ENCODE results near the gene ZNF394. TPM values are rescaled to one million over a fixed set of nuclear protein-coding genes. Genes with fewer than 3 reads are reported as not detected.

Gene ZNF394
- total RNA-seq, 1 donor from 2014 or later, result 17.6 TPM

DNA sequence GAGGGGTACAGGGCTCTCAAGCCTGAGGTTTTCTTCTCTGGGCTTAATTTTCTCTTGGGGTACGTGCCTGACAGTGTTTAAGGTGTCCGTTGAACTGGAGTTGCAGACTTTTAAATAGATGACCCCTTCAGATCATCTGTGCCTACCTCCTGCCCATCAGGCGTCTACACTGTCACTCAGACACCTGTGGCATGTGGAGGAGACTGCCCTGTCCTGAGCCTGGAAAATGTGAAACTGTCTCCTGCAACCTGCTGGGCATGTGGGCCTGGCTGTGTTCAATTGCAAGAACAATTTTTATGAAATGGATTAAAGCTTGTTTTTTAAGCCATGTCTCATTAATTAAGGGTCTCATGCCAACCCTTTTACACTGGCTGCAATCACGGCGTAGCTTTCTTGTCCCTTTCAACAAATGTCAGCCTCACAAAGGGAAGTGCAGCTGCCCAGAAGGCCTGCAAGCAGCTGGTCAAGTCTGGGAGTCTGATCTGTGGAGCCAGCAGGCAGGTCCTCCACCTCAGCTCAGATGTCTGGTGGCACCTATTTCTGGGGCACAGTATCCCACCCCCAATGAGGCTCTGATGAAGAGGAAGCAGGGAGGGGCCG lies 42.9 kb downstream of the ZNF394 start:
- intact Hi-C loops (cut with DNase I), result no loop called here
- ATAC-seq, result no peak
- DNase-seq (ENCODE audit: missing footprints), result no peak

GRCh38 chr7:99456288-99456687 lies 43.8 kb downstream of the ZNF394 start:
- DNase-seq (ENCODE audit: missing footprints), result no peak

DNA sequence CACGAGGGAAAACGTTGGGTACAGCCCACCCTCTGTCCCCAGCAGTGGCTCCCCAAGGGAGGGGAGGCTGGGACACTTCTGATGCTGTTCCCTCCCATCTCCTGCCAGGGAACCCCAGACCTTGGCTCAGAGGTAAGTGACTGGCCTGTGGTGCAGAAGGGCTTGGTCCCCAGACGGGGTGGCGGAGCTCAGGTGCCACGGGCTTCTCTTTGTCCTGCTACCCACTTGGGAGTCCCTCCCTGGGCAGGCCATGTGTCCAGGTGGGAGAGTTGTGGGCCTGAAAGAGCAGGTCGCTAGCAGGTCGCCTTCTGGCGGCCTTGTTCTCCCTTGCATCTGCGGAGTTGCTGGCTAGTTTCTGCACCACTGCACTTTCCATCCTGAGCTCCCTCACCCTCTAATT lies 44.2 kb downstream of the ZNF394 start:
- ATAC-seq, result no peak
- intact Hi-C loops (cut with DNase I), result no loop called here
- no peak for DNase-seq (ENCODE audit: missing footprints)

More at GRCh38 chr7:99456288-99456687, 43.8 kb downstream of the ZNF394 start:
- intact Hi-C loops (cut with DNase I), result no loop called here
- no peak for ATAC-seq

DNA sequence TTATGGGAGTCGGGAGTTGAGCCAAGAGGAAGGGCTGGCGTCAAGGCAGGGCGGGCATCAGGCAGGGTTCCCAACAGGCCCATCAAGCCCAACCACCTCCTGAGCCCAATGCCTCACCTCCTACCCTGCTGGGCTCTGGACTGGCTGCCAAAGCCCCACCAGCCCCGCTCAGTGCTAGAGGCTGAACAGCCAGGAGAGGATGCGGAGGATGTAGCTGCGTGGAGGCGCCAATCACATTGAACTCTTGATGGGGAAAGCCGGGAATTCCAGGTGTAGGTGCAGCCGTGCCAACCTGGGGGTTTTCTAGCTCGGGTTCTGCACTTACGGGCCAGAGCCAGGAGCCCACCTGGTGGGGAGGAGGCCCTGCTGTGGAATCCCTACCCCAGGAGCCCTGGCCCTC lies 47.0 kb downstream of the ZNF394 start:
- peak; percentile 54 for ATAC-seq
- intact Hi-C loops (cut with DNase I), result no loop called here
- no peak for DNase-seq (ENCODE audit: missing footprints)

DNA sequence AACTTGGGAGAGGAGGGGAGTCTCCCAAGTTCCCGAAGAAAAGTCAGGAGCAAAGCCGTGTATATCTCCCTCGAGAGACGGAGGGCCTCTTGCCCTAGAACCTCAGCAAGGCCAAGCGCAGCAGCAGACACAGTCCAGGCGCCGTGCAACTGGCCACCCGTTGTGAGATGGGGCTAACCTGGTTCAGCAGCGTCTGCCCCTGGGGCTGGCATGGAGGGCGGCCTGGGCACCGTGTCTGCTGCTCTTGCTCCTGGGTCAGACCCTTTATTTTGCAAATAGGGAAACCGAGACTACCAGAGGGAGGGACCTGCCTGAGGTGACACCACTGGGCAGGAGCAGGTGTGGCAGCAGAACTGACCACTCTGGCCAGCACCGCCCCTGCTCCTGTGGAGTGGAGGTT lies 47.5 kb downstream of the ZNF394 start:
- intact Hi-C loops (cut with DNase I), result no loop called here
- DNase-seq (ENCODE audit: missing footprints) (no peak), ATAC-seq (no peak)

DNA sequence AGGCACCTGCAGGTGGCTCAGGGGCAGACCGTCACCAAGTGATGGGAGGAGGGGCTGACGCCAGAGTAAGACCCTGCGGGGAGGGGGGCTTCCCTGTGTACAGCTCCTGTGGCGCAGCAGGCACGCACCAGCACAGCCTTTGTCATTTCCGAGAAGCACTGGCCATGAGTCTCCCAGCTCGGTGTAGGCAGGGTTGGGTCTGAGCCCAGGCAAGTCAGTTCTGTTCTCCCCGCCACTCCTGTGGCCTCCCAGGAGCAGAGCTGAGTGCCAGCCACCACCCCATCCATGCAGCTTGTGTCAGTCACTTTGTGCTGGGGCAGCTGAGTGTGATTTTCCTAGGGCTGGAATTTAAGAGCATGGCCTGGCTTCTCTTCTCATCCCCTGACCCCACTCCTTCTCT lies 48.1 kb downstream of the ZNF394 start:
- peak; percentile 65 for ATAC-seq
- no peak for DNase-seq (ENCODE audit: missing footprints)
- intact Hi-C loops (cut with DNase I), result no loop called here

GRCh38 chr7:99449326-99449725 lies 50.8 kb downstream of the ZNF394 start:
- DNase-seq (ENCODE audit: missing footprints) (no peak), ATAC-seq (no peak)
- intact Hi-C loops (cut with DNase I), result no loop called here

GRCh38 chr7:99448855-99449254 lies 51.2 kb downstream of the ZNF394 start:
- intact Hi-C loops (cut with DNase I), result no loop called here
- no peak for ATAC-seq
- DNase-seq (ENCODE audit: missing footprints), result no peak

DNA sequence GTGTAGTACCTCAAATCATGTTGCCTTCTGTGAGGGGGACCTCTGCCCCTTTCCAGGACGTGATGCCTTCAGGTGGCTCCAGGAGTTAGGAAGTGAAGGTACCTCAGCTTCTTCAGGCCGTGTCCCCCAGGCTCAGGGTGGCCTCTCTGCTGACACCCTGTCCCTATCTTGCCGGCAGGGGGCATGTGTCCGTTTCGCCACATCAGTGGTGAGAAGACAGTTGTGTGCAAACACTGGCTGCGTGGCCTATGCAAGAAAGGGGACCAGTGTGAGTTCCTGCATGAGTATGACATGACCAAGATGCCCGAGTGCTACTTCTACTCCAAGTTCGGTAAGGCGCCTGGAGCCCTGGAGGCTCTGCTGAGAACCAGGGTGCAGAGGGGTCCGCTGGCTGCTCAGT lies 52.1 kb downstream of the ZNF394 start:
- ATAC-seq (no peak), DNase-seq (ENCODE audit: missing footprints) (no peak)
- intact Hi-C loops (cut with DNase I), result no loop called here

GRCh38 chr7:99446096-99446495 lies 54.0 kb downstream of the ZNF394 start:
- DNase-seq (ENCODE audit: missing footprints) (no peak), ATAC-seq (no peak)
- intact Hi-C loops (cut with DNase I), result no loop called here

Other genes starting within 250 kb of the ZNF394 start
- not detected for gene MYH16, start 227.4 kb downstream of the ZNF394 start, total RNA-seq
- 139 TPM for gene ARPC1A, start 174.4 kb downstream of the ZNF394 start, total RNA-seq
- gene ARPC1B, start 125.6 kb downstream of the ZNF394 start, total RNA-seq, result 51.1 TPM
- 107 TPM for gene PDAP1, start 91.7 kb downstream of the ZNF394 start, total RNA-seq
- 38.1 TPM for gene BUD31, start 91.3 kb downstream of the ZNF394 start, total RNA-seq
- 3.6 TPM for gene PTCD1, start 61.5 kb downstream of the ZNF394 start, total RNA-seq
- gene CPSF4, start 61.3 kb downstream of the ZNF394 start, total RNA-seq, result 18.9 TPM
- gene ATP5MF, start 34.1 kb downstream of the ZNF394 start, total RNA-seq, result 961 TPM
- gene ZNF789, start 27.4 kb downstream of the ZNF394 start, total RNA-seq, result 2.9 TPM
- gene ZKSCAN5, start 4.4 kb upstream of the ZNF394 start, total RNA-seq, result 6.7 TPM
- 6.8 TPM for gene FAM200A, start 51.8 kb upstream of the ZNF394 start, total RNA-seq
- gene ZNF655, start 58.4 kb upstream of the ZNF394 start, total RNA-seq, result 28.3 TPM
- not detected for gene TMEM225B, start 98.0 kb upstream of the ZNF394 start, total RNA-seq
- gene ZSCAN25, start 116.7 kb upstream of the ZNF394 start, total RNA-seq, result 8.1 TPM
- gene CYP3A5, start 179.7 kb upstream of the ZNF394 start, total RNA-seq, result not detected
- gene CYP3A7, start 234.9 kb upstream of the ZNF394 start, total RNA-seq, result not detected

All from Right ventricle myocardium inferior (tissue), 1 donor.